ENCODE measurements around the gene GNB1L. TPM values are rescaled to one million over a fixed set of nuclear protein-coding genes. Genes with fewer than 3 reads are reported as not detected.

Gene GNB1L
- total and polyA plus RNA-seq, 2 of the 13 experiments (the other 11 are each of a cell fraction or from before 2014, with no cell fraction given) = 2.5 to 7.4 TPM

GRCh38 chr22:19789406-19789805 lies 65.3 kb downstream of the GNB1L start (continued):
- TF ChIP-seq, protein P1, sequence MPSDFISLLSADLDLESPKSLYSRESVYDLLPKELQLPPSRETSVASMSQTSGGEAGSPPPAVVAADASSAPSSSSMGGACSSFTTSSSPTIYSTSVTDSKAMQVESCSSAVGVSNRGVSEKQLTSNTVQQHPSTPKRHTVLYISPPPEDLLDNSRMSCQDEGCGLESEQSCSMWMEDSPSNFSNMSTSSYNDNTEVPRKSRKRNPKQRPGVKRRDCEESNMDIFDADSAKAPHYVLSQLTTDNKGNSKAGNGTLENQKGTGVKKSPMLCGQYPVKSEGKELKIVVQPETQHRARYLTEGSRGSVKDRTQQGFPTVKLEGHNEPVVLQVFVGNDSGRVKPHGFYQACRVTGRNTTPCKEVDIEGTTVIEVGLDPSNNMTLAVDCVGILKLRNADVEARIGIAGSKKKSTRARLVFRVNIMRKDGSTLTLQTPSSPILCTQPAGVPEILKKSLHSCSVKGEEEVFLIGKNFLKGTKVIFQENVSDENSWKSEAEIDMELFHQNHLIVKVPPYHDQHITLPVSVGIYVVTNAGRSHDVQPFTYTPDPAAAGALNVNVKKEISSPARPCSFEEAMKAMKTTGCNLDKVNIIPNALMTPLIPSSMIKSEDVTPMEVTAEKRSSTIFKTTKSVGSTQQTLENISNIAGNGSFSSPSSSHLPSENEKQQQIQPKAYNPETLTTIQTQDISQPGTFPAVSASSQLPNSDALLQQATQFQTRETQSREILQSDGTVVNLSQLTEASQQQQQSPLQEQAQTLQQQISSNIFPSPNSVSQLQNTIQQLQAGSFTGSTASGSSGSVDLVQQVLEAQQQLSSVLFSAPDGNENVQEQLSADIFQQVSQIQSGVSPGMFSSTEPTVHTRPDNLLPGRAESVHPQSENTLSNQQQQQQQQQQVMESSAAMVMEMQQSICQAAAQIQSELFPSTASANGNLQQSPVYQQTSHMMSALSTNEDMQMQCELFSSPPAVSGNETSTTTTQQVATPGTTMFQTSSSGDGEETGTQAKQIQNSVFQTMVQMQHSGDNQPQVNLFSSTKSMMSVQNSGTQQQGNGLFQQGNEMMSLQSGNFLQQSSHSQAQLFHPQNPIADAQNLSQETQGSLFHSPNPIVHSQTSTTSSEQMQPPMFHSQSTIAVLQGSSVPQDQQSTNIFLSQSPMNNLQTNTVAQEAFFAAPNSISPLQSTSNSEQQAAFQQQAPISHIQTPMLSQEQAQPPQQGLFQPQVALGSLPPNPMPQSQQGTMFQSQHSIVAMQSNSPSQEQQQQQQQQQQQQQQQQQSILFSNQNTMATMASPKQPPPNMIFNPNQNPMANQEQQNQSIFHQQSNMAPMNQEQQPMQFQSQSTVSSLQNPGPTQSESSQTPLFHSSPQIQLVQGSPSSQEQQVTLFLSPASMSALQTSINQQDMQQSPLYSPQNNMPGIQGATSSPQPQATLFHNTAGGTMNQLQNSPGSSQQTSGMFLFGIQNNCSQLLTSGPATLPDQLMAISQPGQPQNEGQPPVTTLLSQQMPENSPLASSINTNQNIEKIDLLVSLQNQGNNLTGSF (CRISPR knock-in tag; IDR thresholded peaks at IDR 0.05) = no peak
- TF ChIP-seq POLR2A (IDR thresholded peaks at IDR 0.05; ENCODE audit: insufficient read depth in 1 of 2, low read depth in 2 of 2, low read length in 2 of 2) (no peak), ZNF841 (CRISPR knock-in tag; IDR thresholded peaks at IDR 0.05; ENCODE audit: borderline replicate concordance) (no peak), ZFP37 (CRISPR knock-in tag; IDR thresholded peaks at IDR 0.05; ENCODE audit: borderline replicate concordance) (no peak)

GRCh38 chr22:19788661-19789225 lies 65.9 kb downstream of the GNB1L start:
- Histone ChIP-seq H3K4me3 (replicated peaks in 1 of 3; ENCODE audit: insufficient read depth in 1 of 3, low read depth in 2 of 3, low read length in 3 of 3) (no peak overlapping the region), H3K79me2 (ENCODE audit: insufficient read depth, low read length) (no peaks in the 10 kb centered on the region), H3K9ac (ENCODE audit: insufficient read depth, low read depth, low read length) (no peak overlapping the region), H3K36me3 (replicated peaks in 1 of 2; ENCODE audit: control insufficient read depth in 1 of 2, insufficient read depth in 2 of 2, low read length in 2 of 2) (no peaks in the 10 kb centered on the region), H3K4me2 (ENCODE audit: low read depth, low read length) (no peak overlapping the region), H3K4me1 (ENCODE audit: insufficient read depth, low read length) (peaks cover 20% of the 10 kb centered on the region), H3K27me3 (ENCODE audit: control insufficient read depth in 1 of 2, insufficient read depth in 2 of 2, low read length in 2 of 2) (peaks cover 0 to under 1% of the 10 kb centered on the region in 2 experiments; a peak in 1 of 5 replicates), H3K9me3 (ENCODE audit: low read length) (no peaks in the 10 kb centered on the region), H4K20me1 (ENCODE audit: insufficient read depth, low read length) (no peaks in the 10 kb centered on the region), H2AFZ (ENCODE audit: low read length) (no peak overlapping the region), H3K27ac (ENCODE audit: extremely low read length, insufficient read depth, low read length) (no peak overlapping the region)
- in situ Hi-C loops (cut with HindIII; ENCODE audit: extremely low pct_ligation_motif_present, low pct_unique_long_range_greater_than_20kb) (no loop called here), intact Hi-C loops (cut with micrococcal nuclease; ENCODE audit: unreplicated experiment) (no loop called here)
- DNase-seq (ENCODE audit: low spot score) = no peak
- WGBS (ENCODE audit: low lambda C conversion rate) = 90% methylated on average over 18 of the region's 34 CpGs
- no TSS peak for BruUV-seq (replicated peaks)
- ATAC-seq = no peak
- no peak for FAIRE-seq
- ChIA-PET CTCF (ENCODE audit: low intra/inter-chr PET ratio, low total read pairs) (no interaction called here), POLR2A (no interaction called here)
- TF ChIP-seq NFKB2 (CRISPR knock-in tag; IDR thresholded peaks at IDR 0.05; ENCODE audit: borderline replicate concordance) (no peak), EED (CRISPR knock-in tag; IDR thresholded peaks at IDR 0.05) (no peak), ZNF343 (CRISPR knock-in tag; IDR thresholded peaks at IDR 0.05) (no peak), ZNF816 (CRISPR knock-in tag; IDR thresholded peaks at IDR 0.05; ENCODE audit: borderline replicate concordance) (no peak), ZFP37 (CRISPR knock-in tag; IDR thresholded peaks at IDR 0.05; ENCODE audit: borderline replicate concordance) (no peak), ZNF850 (CRISPR knock-in tag; conservative IDR thresholded peaks at IDR 0.05) (no peak), RXRB (CRISPR knock-in tag; IDR thresholded peaks at IDR 0.05; ENCODE audit: borderline replicate concordance) (no peak), ZNF468 (CRISPR knock-in tag; IDR thresholded peaks at IDR 0.05) (no peak), ZBTB34 (CRISPR knock-in tag; IDR thresholded peaks at IDR 0.05) (no peak), NFKBIZ (CRISPR knock-in tag; IDR thresholded peaks at IDR 0.05) (no peak), ETV6 (CRISPR knock-in tag; conservative IDR thresholded peaks at IDR 0.05) (no peak), ZNF883 (CRISPR knock-in tag; IDR thresholded peaks at IDR 0.05; ENCODE audit: not compliant biosample characterization) (no peak)
- TF ChIP-seq, protein P2, sequence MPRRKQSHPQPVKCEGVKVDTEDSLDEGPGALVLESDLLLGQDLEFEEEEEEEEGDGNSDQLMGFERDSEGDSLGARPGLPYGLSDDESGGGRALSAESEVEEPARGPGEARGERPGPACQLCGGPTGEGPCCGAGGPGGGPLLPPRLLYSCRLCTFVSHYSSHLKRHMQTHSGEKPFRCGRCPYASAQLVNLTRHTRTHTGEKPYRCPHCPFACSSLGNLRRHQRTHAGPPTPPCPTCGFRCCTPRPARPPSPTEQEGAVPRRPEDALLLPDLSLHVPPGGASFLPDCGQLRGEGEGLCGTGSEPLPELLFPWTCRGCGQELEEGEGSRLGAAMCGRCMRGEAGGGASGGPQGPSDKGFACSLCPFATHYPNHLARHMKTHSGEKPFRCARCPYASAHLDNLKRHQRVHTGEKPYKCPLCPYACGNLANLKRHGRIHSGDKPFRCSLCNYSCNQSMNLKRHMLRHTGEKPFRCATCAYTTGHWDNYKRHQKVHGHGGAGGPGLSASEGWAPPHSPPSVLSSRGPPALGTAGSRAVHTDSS (CRISPR knock-in tag; conservative IDR thresholded peaks at IDR 0.05) = no peak

All from HepG2 (cell line).